ENCODE data around the gene RGS7. TPM values are rescaled to one million over a fixed set of nuclear protein-coding genes. Genes with fewer than 3 reads are reported as not detected.

RGS7 gene
- polyA plus RNA-seq, 4 donors, result 0.15 to 0.74 TPM; not detected in 2

DNA sequence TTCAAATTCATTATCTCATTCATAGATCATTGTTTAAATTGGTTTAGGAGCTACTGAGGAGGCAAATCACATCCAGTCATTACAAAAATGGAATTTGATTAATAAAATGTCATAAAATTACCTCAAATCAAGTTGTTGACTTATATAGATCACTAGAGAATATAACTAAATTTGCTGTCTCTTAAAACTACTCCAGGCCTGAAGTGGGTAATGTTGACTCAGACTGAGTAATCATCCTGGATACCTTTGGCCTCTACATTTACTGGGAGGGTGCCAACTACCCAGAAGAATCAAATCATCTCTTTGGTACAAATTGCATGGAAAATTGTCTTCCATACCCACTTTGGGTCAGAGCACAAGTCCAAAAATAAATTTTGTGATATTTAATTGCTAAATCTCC lies 553.9 kb downstream of the RGS7 start:
- DNase-seq, result peak in 1 of 2 donors; percentile 30
- Histone ChIP-seq H3K9me3 (ENCODE audit: control insufficient read depth in 2 of 2, insufficient read depth in 1 of 2, low read depth in 1 of 2, low read length in 1 of 2) (no peaks in the 10 kb centered on the region), H3K4me1 (ENCODE audit: control insufficient read depth in 3 of 3, insufficient read depth in 2 of 3, low read depth in 1 of 3, low read length in 2 of 3) (peaks cover 0 to 2% (median 0%) of the 10 kb centered on the region in 3 donors), H3K27ac (ENCODE audit: low read depth in 1 of 3, low read length in 2 of 3) (no peak overlapping the region), H3K4me3 (ENCODE audit: low read depth in 1 of 3, low read length in 3 of 3) (no peak overlapping the region), H3K36me3 (ENCODE audit: control insufficient read depth in 3 of 3, insufficient read depth in 2 of 3, low read depth in 1 of 3, low read length in 3 of 3) (no peaks in the 10 kb centered on the region), H3K27me3 (ENCODE audit: control insufficient read depth in 3 of 3, insufficient read depth in 3 of 3, low read length in 3 of 3) (no peaks in the 10 kb centered on the region)
- no peak for FAIRE-seq

DNA sequence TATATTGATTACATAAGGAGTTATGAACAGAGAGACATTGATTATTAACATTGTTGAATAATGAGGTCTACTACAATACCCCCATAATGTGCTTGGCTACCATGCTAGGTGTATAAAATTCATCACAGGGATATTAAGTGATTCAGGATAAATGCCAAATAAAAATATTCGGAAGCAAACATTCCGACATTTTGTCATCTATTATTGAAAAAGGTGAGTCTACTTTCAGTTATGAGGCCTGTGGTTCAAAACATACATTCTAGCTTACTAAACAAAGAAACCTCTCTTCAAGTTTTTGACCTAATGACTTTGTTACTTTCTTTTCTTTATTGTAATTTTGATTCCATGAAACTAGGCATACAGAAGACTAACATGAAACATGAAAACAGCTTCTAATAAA lies 554.7 kb downstream of the RGS7 start:
- Histone ChIP-seq H3K4me1 (ENCODE audit: control insufficient read depth in 3 of 3, insufficient read depth in 2 of 3, low read depth in 1 of 3, low read length in 2 of 3) (peaks cover 0 to 2% (median 0%) of the 10 kb centered on the region in 3 donors), H3K27me3 (ENCODE audit: control insufficient read depth in 3 of 3, insufficient read depth in 3 of 3, low read length in 3 of 3) (no peaks in the 10 kb centered on the region), H3K9me3 (ENCODE audit: control insufficient read depth in 2 of 2, insufficient read depth in 1 of 2, low read depth in 1 of 2, low read length in 1 of 2) (no peaks in the 10 kb centered on the region), H3K4me3 (ENCODE audit: low read depth in 1 of 3, low read length in 3 of 3) (no peak overlapping the region), H3K27ac (ENCODE audit: low read depth in 1 of 3, low read length in 2 of 3) (no peak overlapping the region), H3K36me3 (ENCODE audit: control insufficient read depth in 3 of 3, insufficient read depth in 2 of 3, low read depth in 1 of 3, low read length in 3 of 3) (no peaks in the 10 kb centered on the region)
- no peak for DNase-seq
- 96 to 100% (median 96%) methylated on average over 2 of the region's 2 CpGs for WGBS, 3 donors
- no peak for FAIRE-seq

DNA sequence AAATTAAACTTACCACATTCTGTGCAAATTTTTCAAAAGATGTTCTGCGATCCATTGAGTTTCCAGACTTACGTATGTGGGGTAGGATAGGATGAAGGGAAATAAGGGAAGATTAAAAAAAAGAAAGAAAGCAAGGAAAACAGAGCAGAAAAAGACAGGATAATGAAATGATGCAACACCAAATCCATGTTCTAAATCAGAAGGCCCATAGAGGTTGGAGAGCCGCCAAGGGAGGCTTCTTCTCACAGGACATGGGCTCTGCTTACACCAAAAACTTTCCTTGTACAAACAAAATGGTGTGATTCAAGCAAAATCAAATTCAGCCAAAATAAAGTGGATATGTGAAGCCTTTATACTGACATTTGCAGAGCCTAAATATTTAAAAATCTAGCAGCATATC lies 555.6 kb downstream of the RGS7 start:
- DNase-seq, result no peak
- WGBS, 3 donors, result 93 to 94% (median 93%) methylated on average over 3 of the region's 3 CpGs
- Histone ChIP-seq H3K27me3 (ENCODE audit: control insufficient read depth in 3 of 3, insufficient read depth in 3 of 3, low read length in 3 of 3) (no peaks in the 10 kb centered on the region), H3K4me3 (ENCODE audit: low read depth in 1 of 3, low read length in 3 of 3) (no peak overlapping the region), H3K36me3 (ENCODE audit: control insufficient read depth in 3 of 3, insufficient read depth in 2 of 3, low read depth in 1 of 3, low read length in 3 of 3) (no peaks in the 10 kb centered on the region), H3K4me1 (ENCODE audit: control insufficient read depth in 3 of 3, insufficient read depth in 2 of 3, low read depth in 1 of 3, low read length in 2 of 3) (peaks cover 0 to 2% (median 0%) of the 10 kb centered on the region in 3 donors), H3K9me3 (ENCODE audit: control insufficient read depth in 2 of 2, insufficient read depth in 1 of 2, low read depth in 1 of 2, low read length in 1 of 2) (no peaks in the 10 kb centered on the region), H3K27ac (ENCODE audit: low read depth in 1 of 3, low read length in 2 of 3) (no peak overlapping the region)
- no peak for FAIRE-seq

DNA sequence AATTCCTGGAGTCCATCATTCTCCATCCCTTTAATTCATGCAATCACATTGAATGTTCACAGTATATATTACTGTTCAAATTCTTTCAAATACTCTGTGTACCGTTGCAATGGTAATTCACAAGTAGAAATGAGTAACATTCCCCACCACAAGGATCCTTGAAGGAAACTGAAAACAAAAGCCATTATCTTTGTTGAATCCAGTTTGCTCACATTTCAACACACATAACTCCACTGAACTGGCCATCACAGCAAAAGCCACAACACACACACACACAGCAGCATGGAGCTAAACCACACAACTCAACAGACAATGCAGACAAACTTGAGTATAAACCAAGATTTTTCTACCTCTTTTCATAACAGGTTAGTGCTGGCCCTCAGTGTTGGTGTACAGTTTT lies 556.7 kb downstream of the RGS7 start:
- H3K4me3 ChIP-seq (ENCODE audit: low read depth in 1 of 3, low read length in 3 of 3), result no peak overlapping the region
- no peaks in the 10 kb centered on the region for H3K27me3 ChIP-seq (ENCODE audit: control insufficient read depth in 3 of 3, insufficient read depth in 3 of 3, low read length in 3 of 3)
- H3K27ac ChIP-seq (ENCODE audit: low read depth in 1 of 3, low read length in 2 of 3), result no peak overlapping the region
- H3K4me1 ChIP-seq (ENCODE audit: control insufficient read depth in 3 of 3, insufficient read depth in 2 of 3, low read depth in 1 of 3, low read length in 2 of 3), result peaks cover 0 to 2% (median 0%) of the 10 kb centered on the region in 3 donors
- DNase-seq (no peak), FAIRE-seq (no peak)
- 60 to 87% (median 68%) methylated on average over 1 of the region's 1 CpG for WGBS, 3 donors
- no peaks in the 10 kb centered on the region for H3K9me3 ChIP-seq (ENCODE audit: control insufficient read depth in 2 of 2, insufficient read depth in 1 of 2, low read depth in 1 of 2, low read length in 1 of 2)
- H3K36me3 ChIP-seq (ENCODE audit: control insufficient read depth in 3 of 3, insufficient read depth in 2 of 3, low read depth in 1 of 3, low read length in 3 of 3), result no peaks in the 10 kb centered on the region

DNA sequence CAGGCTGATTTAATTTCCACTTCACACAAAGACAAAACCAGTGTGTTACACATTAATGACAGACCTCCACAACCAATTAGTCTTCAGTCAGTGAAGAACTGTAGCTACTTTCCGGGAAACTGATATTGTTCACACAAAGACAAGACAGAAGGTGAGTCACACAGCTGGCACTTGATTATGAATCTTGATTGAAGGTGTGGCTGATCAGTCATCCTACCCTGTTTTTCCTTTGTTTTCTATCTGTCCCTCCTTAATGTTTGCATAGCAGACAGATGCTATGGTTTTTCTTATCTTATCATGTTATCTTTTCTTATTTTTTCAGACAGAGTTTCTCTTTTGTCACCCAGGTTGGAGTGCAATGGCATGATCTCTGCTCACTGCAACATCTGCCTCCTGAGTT lies 560.0 kb downstream of the RGS7 start:
- no peaks in the 10 kb centered on the region for H3K36me3 ChIP-seq (ENCODE audit: control insufficient read depth in 3 of 3, insufficient read depth in 2 of 3, low read depth in 1 of 3, low read length in 3 of 3)
- no peak overlapping the region for H3K27ac ChIP-seq (ENCODE audit: low read depth in 1 of 3, low read length in 2 of 3)
- no peak for FAIRE-seq
- WGBS, 3 donors, result 21 to 68% (median 26%) methylated on average over 1 of the region's 1 CpG
- DNase-seq, result peak in 1 of 2 donors; percentile 18
- H3K4me3 ChIP-seq (ENCODE audit: low read depth in 1 of 3, low read length in 3 of 3), result no peak overlapping the region
- no peaks in the 10 kb centered on the region for H3K27me3 ChIP-seq (ENCODE audit: control insufficient read depth in 3 of 3, insufficient read depth in 3 of 3, low read length in 3 of 3)
- no peaks in the 10 kb centered on the region for H3K9me3 ChIP-seq (ENCODE audit: control insufficient read depth in 2 of 2, insufficient read depth in 1 of 2, low read depth in 1 of 2, low read length in 1 of 2)
- H3K4me1 ChIP-seq (ENCODE audit: control insufficient read depth in 3 of 3, insufficient read depth in 2 of 3, low read depth in 1 of 3, low read length in 2 of 3), result peaks cover 0 to 2% (median 0%) of the 10 kb centered on the region in 3 donors

- Histone ChIP-seq H3K36me3 (ENCODE audit: control insufficient read depth in 3 of 3, insufficient read depth in 2 of 3, low read depth in 1 of 3, low read length in 3 of 3) (no peaks in the 10 kb centered on the region), H3K9me3 (ENCODE audit: control insufficient read depth in 2 of 2, insufficient read depth in 1 of 2, low read depth in 1 of 2, low read length in 1 of 2) (peaks cover 0 to 4% of the 10 kb centered on the region in 2 donors), H3K4me3 (ENCODE audit: low read depth in 1 of 3, low read length in 3 of 3) (no peak overlapping the region), H3K27me3 (ENCODE audit: control insufficient read depth in 3 of 3, insufficient read depth in 3 of 3, low read length in 3 of 3) (no peaks in the 10 kb centered on the region), H3K4me1 (ENCODE audit: control insufficient read depth in 3 of 3, insufficient read depth in 2 of 3, low read depth in 1 of 3, low read length in 2 of 3) (peaks cover 0 to 2% (median 0%) of the 10 kb centered on the region in 3 donors), H3K27ac (ENCODE audit: low read depth in 1 of 3, low read length in 2 of 3) (no peak overlapping the region)
- FAIRE-seq, result no peak
- WGBS, 3 donors, result 56 to 73% (median 64%) methylated on average over 6 of the region's 6 CpGs
- DNase-seq, result no peak
Observed at GRCh38 chr1:240794046-240794843, 562.8 kb downstream of the RGS7 start.

- DNase-seq (no peak), FAIRE-seq (no peak)
- H3K4me1 ChIP-seq (ENCODE audit: control insufficient read depth in 3 of 3, insufficient read depth in 2 of 3, low read depth in 1 of 3, low read length in 2 of 3), result no peaks in the 10 kb centered on the region
- H3K27me3 ChIP-seq (ENCODE audit: control insufficient read depth in 3 of 3, insufficient read depth in 3 of 3, low read length in 3 of 3), result no peaks in the 10 kb centered on the region
- H3K36me3 ChIP-seq (ENCODE audit: control insufficient read depth in 3 of 3, insufficient read depth in 2 of 3, low read depth in 1 of 3, low read length in 3 of 3), result no peaks in the 10 kb centered on the region
- H3K27ac ChIP-seq (ENCODE audit: low read depth in 1 of 3, low read length in 2 of 3), result no peak overlapping the region
- WGBS, 3 donors, result 85 to 96% (median 88%) methylated on average over 5 of the region's 5 CpGs
- H3K4me3 ChIP-seq (ENCODE audit: low read depth in 1 of 3, low read length in 3 of 3), result no peak overlapping the region
- peaks cover 0 to 4% of the 10 kb centered on the region in 2 donors for H3K9me3 ChIP-seq (ENCODE audit: control insufficient read depth in 2 of 2, insufficient read depth in 1 of 2, low read depth in 1 of 2, low read length in 1 of 2)
Observed at GRCh38 chr1:240792915-240793529, 564.0 kb downstream of the RGS7 start.

GRCh38 chr1:240790856-240791255 lies 566.1 kb downstream of the RGS7 start:
- FAIRE-seq (no peak), DNase-seq (no peak)
- H3K27me3 ChIP-seq (ENCODE audit: control insufficient read depth in 3 of 3, insufficient read depth in 3 of 3, low read length in 3 of 3), result no peaks in the 10 kb centered on the region
- H3K36me3 ChIP-seq (ENCODE audit: control insufficient read depth in 3 of 3, insufficient read depth in 2 of 3, low read depth in 1 of 3, low read length in 3 of 3), result no peaks in the 10 kb centered on the region
- no peaks in the 10 kb centered on the region for H3K4me1 ChIP-seq (ENCODE audit: control insufficient read depth in 3 of 3, insufficient read depth in 2 of 3, low read depth in 1 of 3, low read length in 2 of 3)
- peaks cover 0 to 4% of the 10 kb centered on the region in 2 donors for H3K9me3 ChIP-seq (ENCODE audit: control insufficient read depth in 2 of 2, insufficient read depth in 1 of 2, low read depth in 1 of 2, low read length in 1 of 2)
- H3K4me3 ChIP-seq (ENCODE audit: low read depth in 1 of 3, low read length in 3 of 3), result no peak overlapping the region
- H3K27ac ChIP-seq (ENCODE audit: low read depth in 1 of 3, low read length in 2 of 3), result no peak overlapping the region

Measured in small intestine (tissue), 7 donors.